ENCODE results near the gene CRHR1. TPM values are rescaled to one million over a fixed set of nuclear protein-coding genes. Genes with fewer than 3 reads are reported as not detected.

The CRHR1 gene
- total RNA-seq, 3 donors from 2014 or later (not counting 1 experiment from before 2014, with no cell fraction given): not detected

DNA sequence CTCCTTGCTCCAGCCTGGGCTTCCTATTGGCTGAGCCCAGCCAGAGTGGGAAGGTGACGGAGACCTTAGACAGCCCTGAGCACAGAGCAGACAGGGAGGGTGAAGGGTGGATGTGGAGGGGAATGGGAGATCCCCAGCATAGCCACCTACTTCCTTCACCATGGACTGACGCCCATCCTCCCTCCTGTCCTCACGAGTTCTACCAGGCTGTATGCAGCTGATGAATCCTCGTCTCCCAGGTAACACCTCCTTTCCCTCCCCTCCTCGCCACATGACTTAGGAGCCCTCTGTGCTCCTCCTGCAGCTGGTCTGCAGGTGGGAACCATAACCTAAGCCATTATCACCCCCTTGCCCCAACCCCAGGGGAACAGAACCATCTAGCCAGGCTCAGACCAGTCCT lies 9.0 kb upstream of the CRHR1 start:
- intact Hi-C loops (cut with micrococcal nuclease): no loop called here
- Histone ChIP-seq H3K36me3 (ENCODE audit: control insufficient read depth, insufficient read depth, low read length) (no peaks in the 10 kb centered on the region), H3K9me3 (ENCODE audit: control insufficient read depth, insufficient read depth, low read length) (no peaks in the 10 kb centered on the region), H3K4me3 (ENCODE audit: low read length) (no peak overlapping the region), H3K27me3 (ENCODE audit: control insufficient read depth, insufficient read depth, low read length) (no peaks in the 10 kb centered on the region), H3K4me1 (ENCODE audit: control insufficient read depth, insufficient read depth, low read length) (no peaks in the 10 kb centered on the region), H3K27ac (ENCODE audit: low read length) (no peak overlapping the region)
- TF ChIP-seq, protein P1, sequence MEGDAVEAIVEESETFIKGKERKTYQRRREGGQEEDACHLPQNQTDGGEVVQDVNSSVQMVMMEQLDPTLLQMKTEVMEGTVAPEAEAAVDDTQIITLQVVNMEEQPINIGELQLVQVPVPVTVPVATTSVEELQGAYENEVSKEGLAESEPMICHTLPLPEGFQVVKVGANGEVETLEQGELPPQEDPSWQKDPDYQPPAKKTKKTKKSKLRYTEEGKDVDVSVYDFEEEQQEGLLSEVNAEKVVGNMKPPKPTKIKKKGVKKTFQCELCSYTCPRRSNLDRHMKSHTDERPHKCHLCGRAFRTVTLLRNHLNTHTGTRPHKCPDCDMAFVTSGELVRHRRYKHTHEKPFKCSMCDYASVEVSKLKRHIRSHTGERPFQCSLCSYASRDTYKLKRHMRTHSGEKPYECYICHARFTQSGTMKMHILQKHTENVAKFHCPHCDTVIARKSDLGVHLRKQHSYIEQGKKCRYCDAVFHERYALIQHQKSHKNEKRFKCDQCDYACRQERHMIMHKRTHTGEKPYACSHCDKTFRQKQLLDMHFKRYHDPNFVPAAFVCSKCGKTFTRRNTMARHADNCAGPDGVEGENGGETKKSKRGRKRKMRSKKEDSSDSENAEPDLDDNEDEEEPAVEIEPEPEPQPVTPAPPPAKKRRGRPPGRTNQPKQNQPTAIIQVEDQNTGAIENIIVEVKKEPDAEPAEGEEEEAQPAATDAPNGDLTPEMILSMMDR (IDR thresholded peaks at IDR 0.05): no peak
- H3K27me3 Mint-ChIP-seq (ENCODE audit: low read depth in 2 of 2): peaks cover 23 to 24% of the 10 kb centered on the region in 2 donors
- no peak overlapping the region for H3K4me3 Mint-ChIP-seq
- WGBS (ENCODE audit: insufficient coverage): 64% methylated on average over 4 of the region's 5 CpGs
- H3K27ac Mint-ChIP-seq: no peak overlapping the region
- no peaks in the 10 kb centered on the region for H3K9me3 Mint-ChIP-seq
- no peak for DNase-seq
- H3K36me3 Mint-ChIP-seq: no peaks in the 10 kb centered on the region
- ATAC-seq: no peak
- no peaks in the 10 kb centered on the region for H3K4me1 Mint-ChIP-seq

DNA sequence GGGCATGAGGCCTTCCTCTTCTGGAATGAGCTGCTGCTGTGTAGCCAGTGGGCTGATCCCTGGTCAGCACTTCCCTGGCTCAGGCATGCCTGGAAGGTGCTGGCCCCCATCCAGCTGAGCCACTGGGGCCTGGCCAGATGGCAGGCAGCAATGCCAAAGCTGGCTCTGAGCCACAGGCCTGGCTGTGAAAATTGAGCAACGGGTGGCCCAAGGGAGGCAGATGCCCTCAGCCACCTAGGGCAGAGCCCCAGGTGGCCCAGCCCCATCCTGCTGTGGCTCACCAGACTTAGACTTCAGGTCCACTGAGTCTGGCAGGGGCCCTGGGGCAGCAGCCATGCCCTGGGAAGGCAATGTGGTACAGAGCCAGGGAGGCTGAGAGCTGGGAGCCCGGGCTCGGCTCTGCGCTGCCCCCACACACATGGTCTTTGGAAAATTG lies 8.5 kb upstream of the CRHR1 start:
- Histone ChIP-seq H3K27ac (ENCODE audit: low read length) (no peak overlapping the region), H3K36me3 (ENCODE audit: control insufficient read depth, insufficient read depth, low read length) (no peaks in the 10 kb centered on the region), H3K4me1 (ENCODE audit: control insufficient read depth, insufficient read depth, low read length) (no peaks in the 10 kb centered on the region), H3K27me3 (ENCODE audit: control insufficient read depth, insufficient read depth, low read length) (no peaks in the 10 kb centered on the region), H3K4me3 (ENCODE audit: low read length) (no peak overlapping the region), H3K9me3 (ENCODE audit: control insufficient read depth, insufficient read depth, low read length) (no peaks in the 10 kb centered on the region)
- intact Hi-C loops (cut with micrococcal nuclease): no loop called here
- Mint-ChIP-seq H3K27me3 (ENCODE audit: low read depth in 2 of 2) (peaks cover 23 to 27% of the 10 kb centered on the region in 2 donors), H3K4me3 (no peak overlapping the region), H3K27ac (no peak overlapping the region), H3K9me3 (no peaks in the 10 kb centered on the region), H3K36me3 (no peaks in the 10 kb centered on the region), H3K4me1 (no peaks in the 10 kb centered on the region)
- no peak for ATAC-seq
- TF ChIP-seq, protein P1 (IDR thresholded peaks at IDR 0.05): no peak
- 86% methylated on average over 4 of the region's 4 CpGs for WGBS (ENCODE audit: insufficient coverage)
- DNase-seq: no peak

DNA sequence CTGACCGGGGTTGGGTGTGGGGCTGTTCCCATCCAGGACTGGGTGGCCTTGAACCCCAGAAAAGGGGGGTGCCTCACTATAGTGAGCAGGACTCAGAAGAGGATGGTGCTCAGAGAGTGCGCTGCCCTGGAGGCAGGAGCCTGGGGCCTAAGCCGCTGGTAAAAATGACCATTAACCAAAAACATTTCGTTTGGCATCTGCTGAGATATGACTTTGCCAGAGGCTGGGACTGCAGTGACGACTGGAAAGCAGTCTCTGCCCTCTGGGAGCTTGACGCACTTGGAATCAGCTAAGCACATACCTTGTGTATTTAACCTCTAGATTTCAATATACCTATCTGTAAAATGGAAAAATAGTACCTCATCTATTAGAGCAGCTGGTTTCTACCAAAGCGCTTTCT lies 7.2 kb upstream of the CRHR1 start:
- DNase-seq (no peak), ATAC-seq (no peak)
- H3K4me1 ChIP-seq (ENCODE audit: control insufficient read depth, insufficient read depth, low read length): no peaks in the 10 kb centered on the region
- no peak overlapping the region for H3K4me3 ChIP-seq (ENCODE audit: low read length)
- no peaks in the 10 kb centered on the region for H3K4me1 Mint-ChIP-seq
- H3K36me3 Mint-ChIP-seq: no peaks in the 10 kb centered on the region
- 68% methylated on average over 6 of the region's 7 CpGs for WGBS (ENCODE audit: insufficient coverage)
- no peak overlapping the region for H3K27ac Mint-ChIP-seq
- peaks cover 3% of the 10 kb centered on the region for H3K27me3 ChIP-seq (ENCODE audit: control insufficient read depth, insufficient read depth, low read length)
- no peaks in the 10 kb centered on the region for H3K36me3 ChIP-seq (ENCODE audit: control insufficient read depth, insufficient read depth, low read length)
- TF ChIP-seq, protein P1 (IDR thresholded peaks at IDR 0.05): no peak
- H3K27ac ChIP-seq (ENCODE audit: low read length): no peak overlapping the region
- peaks cover 29 to 33% of the 10 kb centered on the region in 2 donors for H3K27me3 Mint-ChIP-seq (ENCODE audit: low read depth in 2 of 2)
- no peaks in the 10 kb centered on the region for H3K9me3 ChIP-seq (ENCODE audit: control insufficient read depth, insufficient read depth, low read length)
- no peak overlapping the region for H3K4me3 Mint-ChIP-seq
- intact Hi-C loops (cut with micrococcal nuclease): no loop called here
- no peaks in the 10 kb centered on the region for H3K9me3 Mint-ChIP-seq

DNA sequence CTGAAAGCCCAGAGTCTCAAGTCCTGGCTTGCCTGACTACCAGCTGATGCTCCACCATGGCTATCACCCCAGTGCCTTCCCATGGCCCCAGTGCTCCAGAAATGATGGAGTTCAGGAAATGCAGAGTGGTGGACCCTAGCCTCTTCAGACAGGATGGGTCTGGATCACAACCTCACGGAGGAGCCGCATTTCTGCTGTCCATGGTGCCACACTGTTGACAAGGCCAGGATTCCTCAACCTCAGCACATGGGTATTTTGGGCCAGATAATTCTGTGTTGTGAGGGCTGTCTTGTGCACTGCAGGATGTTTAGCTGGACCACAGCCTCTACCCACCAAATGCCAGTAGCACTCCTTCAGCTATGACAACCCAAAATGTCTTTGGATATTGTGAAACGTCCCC lies 6.7 kb upstream of the CRHR1 start:
- intact Hi-C loops (cut with micrococcal nuclease): no loop called here
- TF ChIP-seq, protein P1 (IDR thresholded peaks at IDR 0.05): no peak
- no peaks in the 10 kb centered on the region for H3K36me3 Mint-ChIP-seq
- no peak overlapping the region for H3K27ac Mint-ChIP-seq
- H3K4me1 Mint-ChIP-seq: no peaks in the 10 kb centered on the region
- Histone ChIP-seq H3K27me3 (ENCODE audit: control insufficient read depth, insufficient read depth, low read length) (peaks cover 3% of the 10 kb centered on the region), H3K27ac (ENCODE audit: low read length) (no peak overlapping the region), H3K36me3 (ENCODE audit: control insufficient read depth, insufficient read depth, low read length) (no peaks in the 10 kb centered on the region), H3K9me3 (ENCODE audit: control insufficient read depth, insufficient read depth, low read length) (no peaks in the 10 kb centered on the region), H3K4me3 (ENCODE audit: low read length) (no peak overlapping the region), H3K4me1 (ENCODE audit: control insufficient read depth, insufficient read depth, low read length) (no peaks in the 10 kb centered on the region)
- H3K9me3 Mint-ChIP-seq: no peaks in the 10 kb centered on the region
- ATAC-seq (no peak), DNase-seq (no peak)
- H3K4me3 Mint-ChIP-seq: no peak overlapping the region
- H3K27me3 Mint-ChIP-seq (ENCODE audit: low read depth in 2 of 2): peaks cover 34 to 38% of the 10 kb centered on the region in 2 donors
- WGBS (ENCODE audit: insufficient coverage): 69% methylated on average over 3 of the region's 3 CpGs
